Fibroblast of lung (primary cell): Measurements from ENCODE around the gene CDKL5. TPM values are rescaled to one million over a fixed set of nuclear protein-coding genes. Genes with fewer than 3 reads are reported as not detected.

Source experiments
- DNase-seq, 2 donors: peaks; one replicate each; pipeline versions ENCODE4 v3.0.0 to v3.0.0-alpha.2; 2010; ENCODE audit warnings: low read depth in 2 of 2
- H2AFZ ChIP-seq: 2 replicates; pipeline ENCODE4 v1.5.1; 2012; ENCODE audit warnings: low read length, control low read depth, inconsistent platforms
- H3K27ac ChIP-seq: 2 replicates; pipeline ENCODE4 v1.5.1; 2011; ENCODE audit warnings: low read length, control low read depth; ENCODE audit not compliant: insufficient read depth
- H3K27me3 ChIP-seq: 2 replicates; pipeline ENCODE4 v1.5.1; 2011; ENCODE audit warnings: mild to moderate bottlenecking, low read length; ENCODE audit not compliant: control insufficient read depth, insufficient read depth
- H3K36me3 ChIP-seq: 2 replicates; pipeline ENCODE4 v1.5.1; 2011; ENCODE audit warnings: low read length; ENCODE audit not compliant: control insufficient read depth, insufficient read depth
- H3K4me1 ChIP-seq: 2 replicates; pipeline ENCODE4 v1.5.1; 2011; ENCODE audit warnings: low read length; ENCODE audit not compliant: control insufficient read depth, insufficient read depth; ENCODE audit errors: extremely low read depth
- H3K4me2 ChIP-seq: 2 replicates; pipeline ENCODE4 v1.5.1; 2011; ENCODE audit warnings: low read length, control low read depth; ENCODE audit not compliant: insufficient read depth; ENCODE audit errors: extremely low read depth
- H3K4me3 ChIP-seq, 4 experiments: fragments of 200-600 bp in 1 of 4; sonication (generic) in 1 of 4; replicated peaks in 1 of 4; 2 replicates each; pipeline ENCODE4 v1.5.1; 2011 to 2016; ENCODE audit warnings: low read length in 4 of 4, low read depth in 3 of 4, mild to moderate bottlenecking in 3 of 4, control low read depth in 2 of 4, inconsistent platforms in 1 of 4, mixed read lengths in 1 of 4; ENCODE audit not compliant: insufficient read depth in 1 of 4; ENCODE audit errors: control extremely low read depth in 1 of 4
- H3K79me2 ChIP-seq: 2 replicates; pipeline ENCODE4 v1.5.1; 2012; ENCODE audit warnings: mild to moderate bottlenecking, low read length, inconsistent platforms; ENCODE audit not compliant: control insufficient read depth, insufficient read depth
- H3K9ac ChIP-seq: 2 replicates; pipeline ENCODE4 v1.5.1; 2011; ENCODE audit warnings: mild to moderate bottlenecking, low read length, control low read depth; ENCODE audit not compliant: insufficient read depth
- H3K9me3 ChIP-seq: 2 replicates; pipeline ENCODE4 v1.5.1; 2012; ENCODE audit warnings: low read depth, low read length; ENCODE audit not compliant: control insufficient read depth, insufficient read depth
- H4K20me1 ChIP-seq: 2 replicates; pipeline ENCODE4 v1.5.1; 2011; ENCODE audit warnings: low read length; ENCODE audit not compliant: control insufficient read depth, insufficient read depth; ENCODE audit errors: extremely low read depth
- EZH2 ChIP-seq: IDR thresholded peaks from 2 replicates; pipeline ENCODE4 v1.5.1; 2012; ENCODE audit warnings: low read length, control low read depth, mild to moderate bottlenecking; ENCODE audit errors: missing control alignments
- polyA plus RNA-seq, 2 donors: library from polyadenylated mRNA; depleted of rRNA in 1 of 2; stranded (reverse) in 1 of 2; unstranded in 1 of 2; fragments of >200 nt; gene quantifications; 2 replicates each; pipeline ENCODE4 v1.2.1, GENCODE V29; 2011 to 2012; ENCODE audit warnings: missing spikeins in 1 of 2
- total RNA-seq: library from RNA; depleted of rRNA; stranded (reverse); fragments of >200 nt; gene quantifications from 2 replicates; pipeline ENCODE4 v1.2.1, GENCODE V29; 2014
- TF ChIP-seq, protein P1 (sequence below), 2 donors: IDR thresholded peaks in 1 of 2; conservative IDR thresholded peaks in 1 of 2; 1 replicate in 1 of 2; 2 replicates in 1 of 2; pipeline ENCODE4 v1.5.1; 2011 to 2012; ENCODE audit warnings: low read length in 2 of 2, control low read depth in 1 of 2, inconsistent platforms in 1 of 2, low read depth in 1 of 2, mild to moderate bottlenecking in 1 of 2

The CDKL5 gene
- total and polyA plus RNA-seq, 2 donors (not counting 1 experiment from before 2014, with no cell fraction given), result 5.0 to 6.6 TPM

- no peaks in the 10 kb centered on the region for H4K20me1 ChIP-seq
- H3K4me3 ChIP-seq, result no peak overlapping the region
- no peaks in the 10 kb centered on the region for H3K4me1 ChIP-seq
- H3K27me3 ChIP-seq, result no peaks in the 10 kb centered on the region
- H3K79me2 ChIP-seq, result no peaks in the 10 kb centered on the region
- H2AFZ ChIP-seq, result no peak overlapping the region
- H3K9ac ChIP-seq, result no peak overlapping the region
- TF ChIP-seq, protein P1, sequence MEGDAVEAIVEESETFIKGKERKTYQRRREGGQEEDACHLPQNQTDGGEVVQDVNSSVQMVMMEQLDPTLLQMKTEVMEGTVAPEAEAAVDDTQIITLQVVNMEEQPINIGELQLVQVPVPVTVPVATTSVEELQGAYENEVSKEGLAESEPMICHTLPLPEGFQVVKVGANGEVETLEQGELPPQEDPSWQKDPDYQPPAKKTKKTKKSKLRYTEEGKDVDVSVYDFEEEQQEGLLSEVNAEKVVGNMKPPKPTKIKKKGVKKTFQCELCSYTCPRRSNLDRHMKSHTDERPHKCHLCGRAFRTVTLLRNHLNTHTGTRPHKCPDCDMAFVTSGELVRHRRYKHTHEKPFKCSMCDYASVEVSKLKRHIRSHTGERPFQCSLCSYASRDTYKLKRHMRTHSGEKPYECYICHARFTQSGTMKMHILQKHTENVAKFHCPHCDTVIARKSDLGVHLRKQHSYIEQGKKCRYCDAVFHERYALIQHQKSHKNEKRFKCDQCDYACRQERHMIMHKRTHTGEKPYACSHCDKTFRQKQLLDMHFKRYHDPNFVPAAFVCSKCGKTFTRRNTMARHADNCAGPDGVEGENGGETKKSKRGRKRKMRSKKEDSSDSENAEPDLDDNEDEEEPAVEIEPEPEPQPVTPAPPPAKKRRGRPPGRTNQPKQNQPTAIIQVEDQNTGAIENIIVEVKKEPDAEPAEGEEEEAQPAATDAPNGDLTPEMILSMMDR (conservative IDR thresholded peaks at IDR 0.05 in 1 of 2, IDR thresholded peaks at IDR 0.05 in 1 of 2; ENCODE audit: low read depth in 1 of 2, low read length in 2 of 2), result no peak
- TF ChIP-seq EZH2, result no peak
- H3K36me3 ChIP-seq, result no peaks in the 10 kb centered on the region
- no peak overlapping the region for H3K4me2 ChIP-seq
- no peaks in the 10 kb centered on the region for H3K9me3 ChIP-seq
- H3K27ac ChIP-seq, result no peak overlapping the region
- no peak for DNase-seq
Observed at GRCh38 chrX:18557879-18558278, 132.5 kb downstream of the CDKL5 start.

- Histone ChIP-seq H3K27me3 (no peaks in the 10 kb centered on the region), H3K4me2 (no peak overlapping the region), H4K20me1 (no peaks in the 10 kb centered on the region), H3K9ac (no peak overlapping the region), H3K36me3 (no peaks in the 10 kb centered on the region), H3K4me1 (no peaks in the 10 kb centered on the region), H3K79me2 (no peaks in the 10 kb centered on the region), H2AFZ (no peak overlapping the region), H3K4me3 (no peak overlapping the region), H3K27ac (no peak overlapping the region), H3K9me3 (no peaks in the 10 kb centered on the region)
- DNase-seq, result no peak
- no peak for TF ChIP-seq EZH2
- TF ChIP-seq, protein P1 (conservative IDR thresholded peaks at IDR 0.05 in 1 of 2, IDR thresholded peaks at IDR 0.05 in 1 of 2; ENCODE audit: low read depth in 1 of 2, low read length in 2 of 2), result no peak
Observed at GRCh38 chrX:18558799-18559198, 133.4 kb downstream of the CDKL5 start.

DNA sequence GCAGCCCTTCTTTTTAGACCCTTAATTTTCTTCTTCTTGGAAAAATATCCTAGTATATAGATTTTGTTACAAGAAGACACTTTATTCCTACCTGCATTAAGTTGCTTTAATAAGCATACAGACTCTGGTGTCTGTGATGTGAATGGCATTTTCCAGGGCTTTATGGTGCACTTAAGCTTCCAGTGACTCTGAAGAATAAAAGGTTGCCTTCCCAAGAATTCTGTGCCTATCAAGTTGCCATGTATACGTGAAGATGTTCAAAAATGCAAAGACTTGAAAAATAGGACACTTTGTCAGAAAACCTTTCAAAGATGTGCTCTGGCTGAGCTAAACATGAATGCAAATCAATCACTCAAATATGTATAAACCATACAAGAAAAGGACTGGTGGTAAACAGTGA, 135.6 kb downstream of the CDKL5 start:
- no peaks in the 10 kb centered on the region for H3K79me2 ChIP-seq
- no peak overlapping the region for H2AFZ ChIP-seq
- no peak overlapping the region for H3K9ac ChIP-seq
- DNase-seq, result no peak
- no peaks in the 10 kb centered on the region for H3K27me3 ChIP-seq
- no peaks in the 10 kb centered on the region for H3K9me3 ChIP-seq
- TF ChIP-seq, protein P1 (conservative IDR thresholded peaks at IDR 0.05 in 1 of 2, IDR thresholded peaks at IDR 0.05 in 1 of 2; ENCODE audit: low read depth in 1 of 2, low read length in 2 of 2), result no peak
- no peak for TF ChIP-seq EZH2
- H4K20me1 ChIP-seq, result no peaks in the 10 kb centered on the region
- no peaks in the 10 kb centered on the region for H3K36me3 ChIP-seq
- no peak overlapping the region for H3K4me2 ChIP-seq
- no peak overlapping the region for H3K27ac ChIP-seq
- H3K4me3 ChIP-seq, result no peak overlapping the region
- H3K4me1 ChIP-seq, result no peaks in the 10 kb centered on the region
